K562 (cell line): ENCODE measurements around the gene PPA1. TPM values are rescaled to one million over a fixed set of nuclear protein-coding genes. Genes with fewer than 3 reads are reported as not detected.
A peak's percentile ranks its signal among the peaks of the same experiment; 100 is the strongest.
"Not testable (repeated sequence)": the region's sequence is repeated elsewhere in the genome, so short reads cannot be mapped to it uniquely, and the experiment has no call there.

Experiments used
- ATAC-seq: fragments of 200-7000 bp; cut with Tn5 transposase; 3 replicates; pipeline ENCODE4 v1.9.1; 2020; ENCODE audit warnings: moderate library complexity
- BruUV-seq: library from RNA; stranded (reverse); fragments of 400-500 nt; replicated peaks from 2 replicates; lab custom pipeline; 2021; lab: Mats Ljungman, UMichigan
- CTCF ChIA-PET: fragments of 300-600 bp; formaldehyde crosslinking; extraction: SDS; loops from one replicate; lab custom pipeline; 2021; ENCODE audit warnings: low intra/inter-chr PET ratio; lab: Yijun Ruan, JAX
- POLR2A ChIA-PET: fragments of 300-600, 350-650 bp; sonication (Branson Sonifier 250); formaldehyde crosslinking; extraction: SDS; loops from one replicate; lab custom pipeline; 2021; ENCODE audit warnings: antibody characterized with exemption, inconsistent platforms; lab: Yijun Ruan, JAX
- DNase-seq, 4 experiments: peaks; one replicate each; pipeline versions ENCODE4 v3.0.0 to v3.0.0-alpha.2; 2011 to 2018; ENCODE audit warnings: low spot score in 3 of 4, mixed read lengths in 3 of 4; ENCODE audit errors: extremely low read depth in 1 of 4
- FAIRE-seq: peaks from 2 replicates; lab custom pipeline; 2011; peaks lifted over from hg19 to GRCh38; lab: Jason Lieb, UNC
- H2AFZ ChIP-seq: 2 replicates; pipeline ENCODE4 v1.6.0; 2011; ENCODE audit warnings: low read depth, low read length, control low read depth, inconsistent platforms
- H3K27ac ChIP-seq: fragments of 200-600 bp; 3 replicates; pipeline ENCODE4 v1.8.0; 2011; ENCODE audit warnings: low read depth, mild to moderate bottlenecking, control low read depth, inconsistent platforms, low read length, moderate library complexity, mixed read lengths; ENCODE audit errors: extremely low read depth
- H3K27me3 ChIP-seq, 2 experiments: fragments of 300-600 bp in 1 of 2; 2 replicates in 1 of 2; 3 replicates in 1 of 2; pipeline versions ENCODE4 v1.6.0 to v1.8.0; 2011; ENCODE audit warnings: inconsistent platforms in 2 of 2, low read length in 2 of 2, mild to moderate bottlenecking in 1 of 2, mixed read lengths in 1 of 2, moderate library complexity in 1 of 2; ENCODE audit not compliant: control insufficient read depth in 2 of 2, insufficient read depth in 2 of 2
- H3K36me3 ChIP-seq: fragments of 300-600 bp; 3 replicates; pipeline ENCODE4 v1.8.0; 2011; ENCODE audit warnings: mild to moderate bottlenecking, low read length, inconsistent platforms; ENCODE audit not compliant: control insufficient read depth, insufficient read depth
- H3K4me1 ChIP-seq, 2 experiments: fragments of 200-600 bp in 1 of 2; replicated peaks in 1 of 2; 2 replicates in 1 of 2; 3 replicates in 1 of 2; pipeline versions ENCODE4 v1.5.1 to v1.8.0; 2011; ENCODE audit warnings: inconsistent platforms in 2 of 2, low read length in 2 of 2, mild to moderate bottlenecking in 1 of 2, mixed read lengths in 1 of 2, moderate library complexity in 1 of 2; ENCODE audit not compliant: control insufficient read depth in 2 of 2, insufficient read depth in 2 of 2
- H3K4me2 ChIP-seq: 2 replicates; pipeline ENCODE4 v1.6.1; 2011; ENCODE audit warnings: low read length, control low read depth, inconsistent platforms, mixed read lengths; ENCODE audit not compliant: insufficient read depth
- H3K4me3 ChIP-seq: fragments of 200-600 bp; sonication (generic), shearing (Covaris generic); 2 replicates; pipeline ENCODE4 v1.5.1; 2016; ENCODE audit warnings: control low read depth, inconsistent platforms
- H3K79me2 ChIP-seq: fragments of 200-600 bp; 3 replicates; pipeline ENCODE4 v1.8.0; 2011; ENCODE audit warnings: low read length, inconsistent platforms; ENCODE audit not compliant: control insufficient read depth, insufficient read depth
- H3K9ac ChIP-seq, 2 experiments: 2 replicates each; pipeline versions ENCODE4 v1.6.0 to v1.6.1; 2011; ENCODE audit warnings: low read depth in 2 of 2, low read length in 2 of 2, control low read depth in 1 of 2, inconsistent platforms in 1 of 2, mild to moderate bottlenecking in 1 of 2, mixed read lengths in 1 of 2; ENCODE audit not compliant: insufficient read depth in 1 of 2
- H3K9me1 ChIP-seq: one replicate; pipeline ENCODE4 v1.6.0; 2011; ENCODE audit warnings: inconsistent platforms, mild to moderate bottlenecking, low read length, moderate library complexity; ENCODE audit not compliant: control insufficient read depth, insufficient read depth
- H3K9me3 ChIP-seq: replicated peaks from 2 replicates; pipeline ENCODE4 v1.5.1; 2011; ENCODE audit warnings: low read depth, low read length, inconsistent platforms; ENCODE audit not compliant: control insufficient read depth, insufficient read depth
- H4K20me1 ChIP-seq: replicated peaks from 2 replicates; pipeline ENCODE4 v1.6.1; 2011; ENCODE audit warnings: low read length, inconsistent platforms, mixed read lengths; ENCODE audit not compliant: control insufficient read depth, insufficient read depth
- ZNF121 ChIP-seq: sonication (generic); formaldehyde crosslinking; conservative IDR thresholded peaks from 2 replicates; pipeline ENCODE4 v1.8.0; 2022; ENCODE audit warnings: missing genetic modification reagents
- ZNF316 ChIP-seq: fragments of 450-650 bp; IDR thresholded peaks from 2 replicates; pipeline ENCODE4 v1.6.1; 2016
- WGBS: fragments of 100-300 bp; shearing (Covaris generic); methylation state at CpG from one replicate; pipeline ENCODE4 v1.1.6; 2016; ENCODE audit warnings: low coverage, mixed read lengths; ENCODE audit not compliant: insufficient coverage; ENCODE audit errors: missing lambda C conversion rate; 5-methylcytosine and 5-hydroxymethylcytosine counted together
- in situ Hi-C: fragments of 300-500 bp; cut with MboI; formaldehyde crosslinking; loops from 4 replicates; pipeline ENCODE4 v1.15.0; 2018; ENCODE audit warnings: inconsistent platforms, mixed read lengths
- intact Hi-C: fragments of 100-400 bp; cut with micrococcal nuclease; formaldehyde crosslinking; loops from 2 replicates; pipeline ENCODE4 v1.14.2; 2022
- polyA plus RNA-seq, 8 experiments: library from polyadenylated mRNA; depleted of rRNA in 4 of 8; stranded (reverse) in 5 of 8; unstranded in 3 of 8; fragments of >200 nt; fragmentation: Nextera tagmentation in 2 of 8; fragmentation: Illumina TruSeq in 1 of 8; extraction: Ambion mirVana in 2 of 8; extraction: Trizol in 1 of 8; gene quantifications; 2 replicates each; pipeline versions ENCODE4 v1.2.1 to v1.2.3, GENCODE V29; 2011 to 2014; ENCODE audit warnings: inconsistent platforms in 1 of 8, missing spikeins in 1 of 8
- total RNA-seq, 7 experiments: library from RNA; depleted of rRNA in 6 of 7; stranded (reverse); fragments of >200 nt in 6 of 7; fragmentation: Illumina TruSeq in 2 of 7; extraction: Trizol in 2 of 7; gene quantifications; 2 replicates each; pipeline versions ENCODE4 v1.2.1 to v1.2.3, GENCODE V29; 2011 to 2021; ENCODE audit warnings: low replicate concordance in 1 of 7
- TF ChIP-seq, protein P1 (sequence below): fragments of 250-450 bp; sonication (Bioruptor Pico); IDR thresholded peaks from 2 replicates; pipeline ENCODE4 v1.4.0; 2020; ENCODE audit warnings: mild to moderate bottlenecking

PPA1 gene
- total and polyA plus RNA-seq, 9 of the 15 experiments (the other 6 are each of a cell fraction or from before 2014, with no cell fraction given) = 301 to 635 (median 471) TPM

DNA sequence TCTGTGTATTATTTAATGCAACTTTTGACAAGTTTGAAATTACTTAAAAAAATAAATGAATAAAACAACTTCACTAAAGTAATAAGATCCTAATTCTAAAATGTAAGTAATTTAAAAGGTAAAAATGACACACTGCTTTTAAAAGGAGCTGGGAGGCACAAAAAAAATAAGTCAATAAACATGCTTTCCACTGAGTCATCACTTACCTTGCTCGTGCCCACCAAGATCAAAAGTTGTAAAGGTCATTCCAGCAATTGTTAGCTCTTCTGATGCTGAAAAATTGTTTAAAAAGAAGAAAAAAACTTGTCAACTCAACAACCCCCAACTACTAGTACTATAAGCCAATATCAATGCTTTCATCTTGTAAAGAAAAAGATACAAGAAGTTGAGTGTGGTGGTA is 72.4 kb downstream of the PPA1 start:
- Histone ChIP-seq H3K9me1 (no peaks in the 10 kb centered on the region), H3K36me3 (peaks cover 90% of the 10 kb centered on the region), H3K79me2 (peaks cover 63% of the 10 kb centered on the region), H3K9me3 (no peaks in the 10 kb centered on the region), H3K4me3 (no peak overlapping the region), H2AFZ (no peak overlapping the region), H3K27me3 (no peaks in the 10 kb centered on the region), H4K20me1 (peaks cover 32% of the 10 kb centered on the region), H3K27ac (no peak overlapping the region), H3K9ac (no peak overlapping the region), H3K4me1 (peaks cover 0 to 21% of the 10 kb centered on the region in 2 experiments; a peak in 4 of 5 replicates), H3K4me2 (no peak overlapping the region)
- no peak for DNase-seq
- TF ChIP-seq ZNF316 = peak; percentile 50; the same call in 1 of the 2 replicates
- TF ChIP-seq, protein P1, sequence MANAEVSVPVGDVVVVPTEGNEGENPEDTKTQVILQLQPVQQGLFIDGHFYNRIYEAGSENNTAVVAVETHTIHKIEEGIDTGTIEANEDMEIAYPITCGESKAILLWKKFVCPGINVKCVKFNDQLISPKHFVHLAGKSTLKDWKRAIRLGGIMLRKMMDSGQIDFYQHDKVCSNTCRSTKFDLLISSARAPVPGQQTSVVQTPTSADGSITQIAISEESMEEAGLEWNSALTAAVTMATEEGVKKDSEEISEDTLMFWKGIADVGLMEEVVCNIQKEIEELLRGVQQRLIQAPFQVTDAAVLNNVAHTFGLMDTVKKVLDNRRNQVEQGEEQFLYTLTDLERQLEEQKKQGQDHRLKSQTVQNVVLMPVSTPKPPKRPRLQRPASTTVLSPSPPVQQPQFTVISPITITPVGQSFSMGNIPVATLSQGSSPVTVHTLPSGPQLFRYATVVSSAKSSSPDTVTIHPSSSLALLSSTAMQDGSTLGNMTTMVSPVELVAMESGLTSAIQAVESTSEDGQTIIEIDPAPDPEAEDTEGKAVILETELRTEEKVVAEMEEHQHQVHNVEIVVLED = no peak
- no TSS peak for BruUV-seq
- intact Hi-C loops (no loop called here), in situ Hi-C loops (no loop called here)
- ChIA-PET POLR2A (interaction anchor here (0.9 to 1.4 kb wide), 3 partner anchors 8 to 10 kb away, joined by 4 to 15 read pairs (median 5); partner anchors contain the start of gene SAR1A), CTCF (no interaction called here)
- 64% methylated on average over 1 of the region's 1 CpG for WGBS
- ATAC-seq = no peak
- FAIRE-seq = no peak

DNA sequence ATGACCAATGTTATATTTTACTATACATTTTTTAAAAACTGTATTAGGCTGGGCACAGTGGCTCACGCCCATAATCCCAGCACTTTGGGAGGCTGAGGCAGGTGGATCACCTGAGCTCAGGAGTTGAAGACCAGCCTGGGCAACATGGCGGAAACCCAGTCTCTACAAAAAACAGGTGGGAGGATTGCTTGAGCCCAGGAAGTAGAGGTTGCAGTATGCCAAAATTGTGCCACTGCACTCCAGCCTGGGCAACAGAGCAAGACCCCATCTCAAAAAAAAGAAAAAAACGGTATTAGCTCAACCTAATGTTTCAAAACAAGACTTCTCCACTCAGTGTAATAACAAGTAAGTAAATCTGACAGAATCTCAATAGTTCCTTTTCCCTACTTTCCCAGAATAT is 73.9 kb downstream of the PPA1 start:
- H3K9ac ChIP-seq, BruUV-seq, ATAC-seq, FAIRE-seq, in situ Hi-C loops, H3K9me3 ChIP-seq, H3K9me1 ChIP-seq, H3K4me2 ChIP-seq, H3K4me3 ChIP-seq, H2AFZ ChIP-seq, H3K27ac ChIP-seq, H3K27me3 ChIP-seq, CTCF ChIA-PET, DNase-seq, intact Hi-C loops: not testable (repeated sequence)
- WGBS = 63% methylated on average over 3 of the region's 3 CpGs
- Histone ChIP-seq H4K20me1 (peaks cover 25% of the 10 kb centered on the region), H3K4me1 (peaks cover 0 to 18% of the 10 kb centered on the region in 2 experiments; a peak in 4 of 5 replicates), H3K79me2 (peaks cover 55% of the 10 kb centered on the region), H3K36me3 (peaks cover 93% of the 10 kb centered on the region)
- TF ChIP-seq ZNF121 (CRISPR knock-in tag) = peak; percentile 65; the same call in 1 of the 2 replicates
- POLR2A ChIA-PET = interaction anchor here (0.6 to 1.9 kb wide), 5 partner anchors 8 to 39 kb away, joined by 3 to 9 read pairs (median 3); no protein-coding TSS in a partner anchor
